Measurements from ENCODE around the gene RFX3. TPM values are rescaled to one million over a fixed set of nuclear protein-coding genes. Genes with fewer than 3 reads are reported as not detected.

RFX3 gene
- total RNA-seq, 2 donors from 2014 or later, result 17.2 to 22.5 TPM

GRCh38 chr9:3413984-3414383 lies 111.8 kb downstream of the RFX3 start:
- Mint-ChIP-seq H3K27ac (no peak overlapping the region), H3K36me3 (no peaks in the 10 kb centered on the region), H3K9me3 (no peaks in the 10 kb centered on the region)

GRCh38 chr9:3410461-3410860 lies 115.3 kb downstream of the RFX3 start:
- no peaks in the 10 kb centered on the region for H3K27me3 Mint-ChIP-seq
- H3K9me3 Mint-ChIP-seq, result no peaks in the 10 kb centered on the region
- H3K4me1 Mint-ChIP-seq (ENCODE audit: low read depth in 2 of 2), result no peaks in the 10 kb centered on the region
- DNase-seq (ENCODE audit: low spot score) (no peak), ATAC-seq (no peak)
- no peak overlapping the region for H3K4me3 Mint-ChIP-seq
- peaks cover 4% of the 10 kb centered on the region for H3K36me3 Mint-ChIP-seq
- H3K27ac Mint-ChIP-seq, result no peak overlapping the region

More at GRCh38 chr9:3413984-3414383, 111.8 kb downstream of the RFX3 start:
- DNase-seq (ENCODE audit: low spot score) (no peak), ATAC-seq (no peak)
- no peak overlapping the region for H3K4me3 Mint-ChIP-seq
- no peaks in the 10 kb centered on the region for H3K4me1 Mint-ChIP-seq (ENCODE audit: low read depth in 2 of 2)
- no peaks in the 10 kb centered on the region for H3K27me3 Mint-ChIP-seq

- H3K4me1 Mint-ChIP-seq (ENCODE audit: low read depth in 2 of 2), result no peaks in the 10 kb centered on the region
- no peak for ATAC-seq
- no peak overlapping the region for H3K4me3 Mint-ChIP-seq
- H3K27ac Mint-ChIP-seq, result no peak overlapping the region
- DNase-seq (ENCODE audit: low spot score), result no peak
- no peaks in the 10 kb centered on the region for H3K27me3 Mint-ChIP-seq
- no peaks in the 10 kb centered on the region for H3K9me3 Mint-ChIP-seq
- H3K36me3 Mint-ChIP-seq, result peaks cover 4% of the 10 kb centered on the region
Measured at GRCh38 chr9:3409453-3409852, 116.3 kb downstream of the RFX3 start.

GRCh38 chr9:3403315-3403714 lies 122.5 kb downstream of the RFX3 start:
- no peak for ATAC-seq
- Mint-ChIP-seq H3K27ac (no peak overlapping the region), H3K36me3 (peaks cover 4% of the 10 kb centered on the region), H3K9me3 (no peaks in the 10 kb centered on the region), H3K4me3 (no peak overlapping the region), H3K4me1 (ENCODE audit: low read depth in 2 of 2) (peaks cover 2 to 3% of the 10 kb centered on the region in 2 donors), H3K27me3 (no peaks in the 10 kb centered on the region)
- DNase-seq (ENCODE audit: low spot score), result no peak

GRCh38 chr9:3401221-3401954 lies 124.4 kb downstream of the RFX3 start:
- Mint-ChIP-seq H3K9me3 (peaks cover under 1% of the 10 kb centered on the region), H3K4me1 (ENCODE audit: low read depth in 2 of 2) (peaks cover 11% of the 10 kb centered on the region in 2 donors), H3K36me3 (peaks cover 7% of the 10 kb centered on the region), H3K27ac (no peak overlapping the region), H3K27me3 (no peaks in the 10 kb centered on the region), H3K4me3 (no peak overlapping the region)
- ATAC-seq (no peak), DNase-seq (ENCODE audit: low spot score) (no peak)

- Mint-ChIP-seq H3K27me3 (no peaks in the 10 kb centered on the region), H3K9me3 (peaks cover 3% of the 10 kb centered on the region)
- DNase-seq (ENCODE audit: low spot score), result no peak
Measured at GRCh38 chr9:3398232-3398648, 127.6 kb downstream of the RFX3 start.

GRCh38 chr9:3397766-3398165 lies 128.0 kb downstream of the RFX3 start:
- peaks cover 11% of the 10 kb centered on the region in 2 donors for H3K4me1 Mint-ChIP-seq (ENCODE audit: low read depth in 2 of 2)
- ATAC-seq, result no peak
- DNase-seq (ENCODE audit: low spot score), result no peak
- H3K4me3 Mint-ChIP-seq, result peak overlapping the region; percentile 42
- H3K27ac Mint-ChIP-seq, result peak overlapping the region; percentile 41 to 78
- no peaks in the 10 kb centered on the region for H3K27me3 Mint-ChIP-seq
- peaks cover 3% of the 10 kb centered on the region for H3K9me3 Mint-ChIP-seq
- peaks cover 12% of the 10 kb centered on the region for H3K36me3 Mint-ChIP-seq

More at GRCh38 chr9:3398232-3398648, 127.6 kb downstream of the RFX3 start:
- Mint-ChIP-seq H3K4me3 (peak overlapping the region; percentile 42), H3K27ac (peak overlapping the region; percentile 41 to 78), H3K4me1 (ENCODE audit: low read depth in 2 of 2) (peaks cover 11% of the 10 kb centered on the region in 2 donors), H3K36me3 (peaks cover 12% of the 10 kb centered on the region)
- ATAC-seq, result no peak

- Mint-ChIP-seq H3K27ac (no peak overlapping the region), H3K4me3 (no peak overlapping the region), H3K36me3 (peaks cover 33% of the 10 kb centered on the region), H3K27me3 (no peaks in the 10 kb centered on the region), H3K4me1 (ENCODE audit: low read depth in 2 of 2) (peaks cover 9 to 11% of the 10 kb centered on the region in 2 donors), H3K9me3 (peaks cover 6% of the 10 kb centered on the region)
- ATAC-seq (no peak), DNase-seq (ENCODE audit: low spot score) (no peak)
Measured at GRCh38 chr9:3391414-3391813, 134.4 kb downstream of the RFX3 start.

GRCh38 chr9:3386753-3387152 lies 139.0 kb downstream of the RFX3 start:
- Mint-ChIP-seq H3K27ac (no peak overlapping the region), H3K27me3 (no peaks in the 10 kb centered on the region), H3K36me3 (peaks cover 36% of the 10 kb centered on the region), H3K9me3 (peaks cover 3% of the 10 kb centered on the region), H3K4me3 (peak overlapping the region; percentile 75), H3K4me1 (ENCODE audit: low read depth in 2 of 2) (peaks cover 18 to 24% of the 10 kb centered on the region in 2 donors)
- ATAC-seq (no peak), DNase-seq (ENCODE audit: low spot score) (no peak)

- Mint-ChIP-seq H3K4me1 (ENCODE audit: low read depth in 2 of 2) (peaks cover 18 to 24% of the 10 kb centered on the region in 2 donors), H3K36me3 (peaks cover 31% of the 10 kb centered on the region), H3K27ac (peak overlapping the region; percentile 43 to 50), H3K9me3 (peaks cover 3% of the 10 kb centered on the region), H3K27me3 (no peaks in the 10 kb centered on the region), H3K4me3 (peak overlapping the region; percentile 75)
- DNase-seq (ENCODE audit: low spot score) (peak; percentile 67), ATAC-seq (peak; percentile 100)
Measured at GRCh38 chr9:3385871-3386270, 139.9 kb downstream of the RFX3 start.

- no peak for DNase-seq (ENCODE audit: low spot score)
- no peak overlapping the region for H3K4me3 Mint-ChIP-seq
Measured at GRCh38 chr9:3371842-3372241, 154.0 kb downstream of the RFX3 start.

GRCh38 chr9:3370715-3371114 lies 155.1 kb downstream of the RFX3 start:
- H3K4me1 Mint-ChIP-seq (ENCODE audit: low read depth in 2 of 2), result peaks cover under 1 to 15% of the 10 kb centered on the region in 2 donors
- H3K36me3 Mint-ChIP-seq, result no peaks in the 10 kb centered on the region
- no peaks in the 10 kb centered on the region for H3K9me3 Mint-ChIP-seq
- no peak overlapping the region for H3K27ac Mint-ChIP-seq
- ATAC-seq (no peak), DNase-seq (ENCODE audit: low spot score) (no peak)
- no peak overlapping the region for H3K4me3 Mint-ChIP-seq
- no peaks in the 10 kb centered on the region for H3K27me3 Mint-ChIP-seq

More at GRCh38 chr9:3371842-3372241, 154.0 kb downstream of the RFX3 start:
- H3K27ac Mint-ChIP-seq, result no peak overlapping the region
- ATAC-seq, result no peak
- H3K36me3 Mint-ChIP-seq, result no peaks in the 10 kb centered on the region
- peaks cover 0 to 10% of the 10 kb centered on the region in 2 donors for H3K4me1 Mint-ChIP-seq (ENCODE audit: low read depth in 2 of 2)
- H3K9me3 Mint-ChIP-seq, result no peaks in the 10 kb centered on the region
- no peaks in the 10 kb centered on the region for H3K27me3 Mint-ChIP-seq

GRCh38 chr9:3367185-3367584 lies 158.6 kb downstream of the RFX3 start:
- Mint-ChIP-seq H3K27ac (no peak overlapping the region), H3K9me3 (no peaks in the 10 kb centered on the region), H3K36me3 (no peaks in the 10 kb centered on the region), H3K4me3 (no peak overlapping the region), H3K27me3 (no peaks in the 10 kb centered on the region), H3K4me1 (ENCODE audit: low read depth in 2 of 2) (peaks cover 3 to 11% of the 10 kb centered on the region in 2 donors)
- DNase-seq (ENCODE audit: low spot score), result no peak
- no peak for ATAC-seq

- no peak overlapping the region for H3K4me3 Mint-ChIP-seq
- H3K36me3 Mint-ChIP-seq, result no peaks in the 10 kb centered on the region
- H3K27me3 Mint-ChIP-seq, result no peaks in the 10 kb centered on the region
- DNase-seq (ENCODE audit: low spot score) (no peak), ATAC-seq (no peak)
- peaks cover 14 to 17% of the 10 kb centered on the region in 2 donors for H3K4me1 Mint-ChIP-seq (ENCODE audit: low read depth in 2 of 2)
- no peaks in the 10 kb centered on the region for H3K9me3 Mint-ChIP-seq
- H3K27ac Mint-ChIP-seq, result no peak overlapping the region
Measured at GRCh38 chr9:3361689-3362392, 164.0 kb downstream of the RFX3 start.
